ENCODE measurements around the gene CEP83.
"Not testable (repeated sequence)": the region's sequence is repeated elsewhere in the genome, so short reads cannot be mapped to it uniquely, and the experiment has no call there.

CEP83 gene

GRCh38 chr12:94379479-94380113 is 80.1 kb downstream of the CEP83 start:
- DNase-seq, result no peak

- DNase-seq, result no peak
Observed at GRCh38 chr12:94377599-94377998, 82.1 kb downstream of the CEP83 start.

GRCh38 chr12:94374124-94374523 is 85.5 kb downstream of the CEP83 start:
- DNase-seq, result no peak

GRCh38 chr12:94372461-94372860 is 87.2 kb downstream of the CEP83 start:
- DNase-seq, result no peak

- DNase-seq, result no peak
Observed at GRCh38 chr12:94362653-94363052, 97.0 kb downstream of the CEP83 start.

GRCh38 chr12:94359761-94360160 is 99.9 kb downstream of the CEP83 start:
- no peak for DNase-seq

GRCh38 chr12:94353130-94353529 is 106.5 kb downstream of the CEP83 start:
- DNase-seq, result no peak

- no peak for DNase-seq
Observed at GRCh38 chr12:94340573-94340972, 119.1 kb downstream of the CEP83 start.

- DNase-seq, result no peak
Observed at GRCh38 chr12:94338006-94338794, 121.5 kb downstream of the CEP83 start.

GRCh38 chr12:94336211-94336925 is 123.3 kb downstream of the CEP83 start:
- DNase-seq, result no peak

- no peak for DNase-seq
Observed at GRCh38 chr12:94333396-94333795, 126.3 kb downstream of the CEP83 start.

- DNase-seq, result no peak
Observed at GRCh38 chr12:94329366-94329765, 130.3 kb downstream of the CEP83 start.

- DNase-seq, result no peak
Observed at GRCh38 chr12:94327809-94328208, 131.9 kb downstream of the CEP83 start.

- DNase-seq, result no peak
Observed at GRCh38 chr12:94326727-94327126, 132.9 kb downstream of the CEP83 start.

- DNase-seq, result no peak
Observed at GRCh38 chr12:94326234-94326633, 133.4 kb downstream of the CEP83 start.

- no peak for DNase-seq
Observed at GRCh38 chr12:94322346-94322745, 137.3 kb downstream of the CEP83 start.

GRCh38 chr12:94320109-94320508 is 139.6 kb downstream of the CEP83 start:
- no peak for DNase-seq

- DNase-seq, result no peak
Observed at GRCh38 chr12:94318181-94318580, 141.5 kb downstream of the CEP83 start.

GRCh38 chr12:94316600-94316999 is 143.1 kb downstream of the CEP83 start:
- not testable (repeated sequence) for DNase-seq

- no peak for DNase-seq
Observed at GRCh38 chr12:94312378-94312777, 147.3 kb downstream of the CEP83 start.

GRCh38 chr12:94309373-94309772 is 150.3 kb downstream of the CEP83 start:
- DNase-seq, result no peak

GRCh38 chr12:94308612-94309011 is 151.1 kb downstream of the CEP83 start:
- DNase-seq, result no peak

GRCh38 chr12:94305130-94305957 is 154.3 kb downstream of the CEP83 start:
- DNase-seq, result peak; percentile 80
